GM23248 (cell line): Measurements from ENCODE around the gene CEACAM4. TPM values are rescaled to one million over a fixed set of nuclear protein-coding genes. Genes with fewer than 3 reads are reported as not detected.

Experiments used
- DNase-seq: peaks from one replicate; pipeline ENCODE4 v3.0.0-alpha.2; 2015
- H2AFZ ChIP-seq: fragments of 200-600 bp; sonication (generic); 2 replicates; pipeline ENCODE4 v1.6.1; 2016; ENCODE audit warnings: antibody characterized with exemption
- H3F3A ChIP-seq: fragments of 200-600 bp; sonication (generic); 2 replicates; pipeline ENCODE4 v1.6.1; 2016; ENCODE audit warnings: mild to moderate bottlenecking, antibody characterized with exemption, mixed run types; ENCODE audit not compliant: insufficient read depth
- H3K27ac ChIP-seq: fragments of 200-600 bp; sonication (generic); 2 replicates; pipeline ENCODE4 v1.5.1; 2016; ENCODE audit warnings: mild to moderate bottlenecking
- H3K27me3 ChIP-seq: fragments of 200-600 bp; sonication (generic); replicated peaks from 2 replicates; pipeline ENCODE4 v1.6.1; 2016; ENCODE audit warnings: mild to moderate bottlenecking; ENCODE audit not compliant: insufficient read depth
- H3K36me3 ChIP-seq: fragments of 200-600 bp; sonication (generic); 2 replicates; pipeline ENCODE4 v1.6.1; 2016; ENCODE audit warnings: low read depth, mild to moderate bottlenecking
- H3K4me1 ChIP-seq: fragments of 200-600 bp; sonication (generic); 2 replicates; pipeline ENCODE4 v1.6.1; 2016; ENCODE audit warnings: mild to moderate bottlenecking; ENCODE audit not compliant: insufficient read depth
- H3K4me2 ChIP-seq: fragments of 200-600 bp; sonication (generic); one replicate; pipeline ENCODE4 v1.6.1; 2016; ENCODE audit warnings: mild to moderate bottlenecking; ENCODE audit not compliant: unreplicated experiment
- H3K4me3 ChIP-seq: fragments of 200-600 bp; sonication (generic); 2 replicates; pipeline ENCODE4 v1.5.1; 2016; ENCODE audit warnings: mild to moderate bottlenecking
- H3K79me2 ChIP-seq: fragments of 200-600 bp; sonication (generic); 2 replicates; pipeline ENCODE4 v1.6.1; 2016; ENCODE audit warnings: mild to moderate bottlenecking; ENCODE audit not compliant: insufficient read depth
- H3K9ac ChIP-seq: fragments of 200-600 bp; sonication (generic); 2 replicates; pipeline ENCODE4 v1.6.1; 2016; ENCODE audit warnings: mild to moderate bottlenecking
- H3K9me2 ChIP-seq: fragments of 200-600 bp; sonication (generic); 2 replicates; pipeline ENCODE4 v1.6.1; 2016; ENCODE audit warnings: mixed run types, mild to moderate bottlenecking, moderate library complexity; ENCODE audit not compliant: insufficient read depth
- H3K9me3 ChIP-seq: fragments of 200-600 bp; sonication (generic); one replicate; pipeline ENCODE4 v1.6.1; 2017; ENCODE audit warnings: low read depth
- H4K20me1 ChIP-seq: fragments of 200-600 bp; sonication (generic); 2 replicates; pipeline ENCODE4 v1.6.0; 2016; ENCODE audit not compliant: insufficient read depth
- EZH2 ChIP-seq: fragments of 200-600 bp; sonication (generic); IDR thresholded peaks from 2 replicates; pipeline ENCODE4 v1.6.1; 2018; ENCODE audit warnings: antibody characterized with exemption, mild to moderate bottlenecking; ENCODE audit not compliant: insufficient read depth, poor library complexity, severe bottlenecking
- EZH2phosphoT487 ChIP-seq: fragments of 200-600 bp; sonication (generic); IDR thresholded peaks from 2 replicates; pipeline ENCODE4 v1.6.1; 2018; ENCODE audit warnings: antibody characterized with exemption, moderate library complexity, mild to moderate bottlenecking, low read depth; ENCODE audit not compliant: insufficient read depth
- whole genome bisulfite sequencing, 2 experiments: methylation state at CpG; one replicate each; pipeline ENCODE4 v1.1.6; 2015 to 2017; ENCODE audit warnings: low lambda C conversion rate in 2 of 2, low coverage in 1 of 2; ENCODE audit errors: missing lambda C conversion rate in 2 of 2; 5-methylcytosine and 5-hydroxymethylcytosine counted together
- in situ Hi-C: fragments of 300-500 bp; cut with MboI; formaldehyde crosslinking; loops from 2 replicates; pipeline ENCODE4 v1.15.0; 2020
- polyA plus RNA-seq: library from polyadenylated mRNA; unstranded; fragments of >200 nt; fragmentation: Nextera tagmentation; extraction: Ambion mirVana; gene quantifications from 2 replicates; pipeline ENCODE4 v1.2.1, GENCODE V29; 2016
- total RNA-seq: library from RNA; depleted of rRNA; stranded (reverse); fragments of >200 nt; shearing (Covaris generic); gene quantifications from 2 replicates; pipeline ENCODE4 v1.2.3, GENCODE V29; 2014

CEACAM4 gene
- total and polyA plus RNA-seq, 2 experiments from 2014 or later: not detected

- in situ Hi-C loops: no loop called here
- WGBS, 2 experiments: 0 to 27% methylated on average over 1 to 4 of the region's 4 CpGs
Measured at GRCh38 chr19:41621226-41621625, 5.6 kb downstream of the CEACAM4 start.

GRCh38 chr19:41620171-41620570 lies 6.7 kb downstream of the CEACAM4 start:
- in situ Hi-C loops: no loop called here
- Histone ChIP-seq H3K27me3 (peaks cover under 1% of the 10 kb centered on the region; the same call in 1 of the 2 replicates), H3K4me2 (no peak overlapping the region), H4K20me1 (no peaks in the 10 kb centered on the region), H3K9me2 (no peaks in the 10 kb centered on the region), H3F3A (no peaks in the 10 kb centered on the region), H3K9me3 (no peaks in the 10 kb centered on the region), H3K79me2 (no peaks in the 10 kb centered on the region), H3K36me3 (no peaks in the 10 kb centered on the region), H3K9ac (no peak overlapping the region), H3K4me3 (no peak overlapping the region), H3K4me1 (no peaks in the 10 kb centered on the region), H3K27ac (no peak overlapping the region), H2AFZ (no peak overlapping the region)
- 24 to 26% methylated on average over 5 of the region's 5 CpGs for WGBS, 2 experiments
- DNase-seq: no peak
- TF ChIP-seq EZH2 (no peak), EZH2phosphoT487 (no peak)

More at GRCh38 chr19:41621226-41621625, 5.6 kb downstream of the CEACAM4 start:
- TF ChIP-seq EZH2phosphoT487 (no peak), EZH2 (no peak)
- Histone ChIP-seq H3K27ac (no peak overlapping the region), H3K9ac (no peak overlapping the region), H3K36me3 (no peaks in the 10 kb centered on the region), H2AFZ (no peak overlapping the region), H3K27me3 (peaks cover 7% of the 10 kb centered on the region), H3K9me2 (no peaks in the 10 kb centered on the region), H3K79me2 (no peaks in the 10 kb centered on the region), H4K20me1 (no peaks in the 10 kb centered on the region), H3K9me3 (no peaks in the 10 kb centered on the region), H3K4me2 (no peak overlapping the region), H3K4me3 (no peak overlapping the region), H3F3A (no peaks in the 10 kb centered on the region), H3K4me1 (no peaks in the 10 kb centered on the region)
- no peak for DNase-seq

GRCh38 chr19:41619018-41619556 lies 7.8 kb downstream of the CEACAM4 start:
- Histone ChIP-seq H3K79me2 (no peaks in the 10 kb centered on the region), H3K9ac (no peak overlapping the region), H3K4me1 (no peaks in the 10 kb centered on the region), H4K20me1 (no peaks in the 10 kb centered on the region), H3K9me2 (no peaks in the 10 kb centered on the region), H3K36me3 (no peaks in the 10 kb centered on the region), H3K4me3 (no peak overlapping the region), H3K27ac (no peak overlapping the region), H2AFZ (no peak overlapping the region), H3K4me2 (no peak overlapping the region), H3K27me3 (no peaks in the 10 kb centered on the region), H3F3A (no peaks in the 10 kb centered on the region), H3K9me3 (no peaks in the 10 kb centered on the region)
- TF ChIP-seq EZH2phosphoT487 (no peak), EZH2 (no peak)
- no peak for DNase-seq
- in situ Hi-C loops: no loop called here
- WGBS, 2 experiments: 0 to 2% methylated on average over 7 of the region's 7 CpGs

- Histone ChIP-seq H3K9ac (no peak overlapping the region), H4K20me1 (no peaks in the 10 kb centered on the region), H3F3A (no peaks in the 10 kb centered on the region), H3K79me2 (no peaks in the 10 kb centered on the region), H3K27ac (no peak overlapping the region), H3K9me3 (no peaks in the 10 kb centered on the region), H3K9me2 (no peaks in the 10 kb centered on the region), H3K4me1 (no peaks in the 10 kb centered on the region), H3K27me3 (no peaks in the 10 kb centered on the region), H3K4me2 (no peak overlapping the region), H3K36me3 (no peaks in the 10 kb centered on the region), H2AFZ (no peak overlapping the region), H3K4me3 (no peak overlapping the region)
- in situ Hi-C loops: no loop called here
- WGBS, 2 experiments: 27 to 38% methylated on average over 9 of the region's 9 CpGs
- TF ChIP-seq EZH2phosphoT487: no peak
- TF ChIP-seq EZH2: no peak
- no peak for DNase-seq
Measured at GRCh38 chr19:41617941-41618730, 8.7 kb downstream of the CEACAM4 start.
